ENCODE results near the gene CAMTA1.
"Not testable (repeated sequence)": the region's sequence is repeated elsewhere in the genome, so short reads cannot be mapped to it uniquely, and the experiment has no call there.

GRCh38 chr1:7147581-7148282 lies 362.5 kb downstream of the CAMTA1 start:
- TF ChIP-seq FOXA1 (IDR thresholded peaks at IDR 0.05); FOXK2 (IDR thresholded peaks at IDR 0.05); ELF4 (IDR thresholded peaks at IDR 0.05); LEF1 (IDR thresholded peaks at IDR 0.05; ENCODE audit: borderline replicate concordance); SP1 (IDR thresholded peaks at IDR 0.05); FOXM1 (IDR thresholded peaks at IDR 0.05; ENCODE audit: borderline replicate concordance); SUZ12 (IDR thresholded peaks at IDR 0.05); CTBP1 (IDR thresholded peaks at IDR 0.05; ENCODE audit: borderline replicate concordance); BHLHE40 (IDR thresholded peaks at IDR 0.05; ENCODE audit: borderline replicate concordance); ARNT (IDR thresholded peaks at IDR 0.05); NFRKB (IDR thresholded peaks at IDR 0.05); HDGF (IDR thresholded peaks at IDR 0.05; ENCODE audit: borderline replicate concordance): not testable (repeated sequence)
- TF ChIP-seq TARDBP (IDR thresholded peaks at IDR 0.05): 0 out of 2 replicates have a peak, but pooled peaks have one; percentile 44
